Measurements from ENCODE around the gene NYNRIN.
"Not testable (repeated sequence)": the region's sequence is repeated elsewhere in the genome, so short reads cannot be mapped to it uniquely, and the experiment has no call there.

The NYNRIN gene

GRCh38 chr14:24398653-24399446 lies at the start of gene NYNRIN:
NYNRIN (plus strand) TSS chr14:24399003; CDS start chr14:24399247, 244 bp downstream.
- no peak for DNase-seq

- DNase-seq = no peak
Measured at GRCh38 chr14:24349742-24350141, 49.1 kb upstream of the NYNRIN start.

GRCh38 chr14:24351517-24351916 lies 47.3 kb upstream of the NYNRIN start:
- peak; percentile 33 for DNase-seq

- no peak for DNase-seq
Measured at GRCh38 chr14:24353559-24354481, 45.0 kb upstream of the NYNRIN start.

GRCh38 chr14:24354482-24354825 lies 44.3 kb upstream of the NYNRIN start:
- not testable (repeated sequence) for DNase-seq

GRCh38 chr14:24355009-24355408 lies 43.8 kb upstream of the NYNRIN start:
- no peak for DNase-seq

GRCh38 chr14:24356208-24356607 lies 42.6 kb upstream of the NYNRIN start:
- no peak for DNase-seq

GRCh38 chr14:24360281-24360680 lies 38.5 kb upstream of the NYNRIN start:
- no peak for DNase-seq

- DNase-seq = no peak
Measured at GRCh38 chr14:24361326-24361725, 37.5 kb upstream of the NYNRIN start.

GRCh38 chr14:24362241-24362960 lies 36.4 kb upstream of the NYNRIN start:
- no peak for DNase-seq

- no peak for DNase-seq
Measured at GRCh38 chr14:24363401-24363800, 35.4 kb upstream of the NYNRIN start.

- no peak for DNase-seq
Measured at GRCh38 chr14:24364841-24365240, 34.0 kb upstream of the NYNRIN start.

GRCh38 chr14:24365600-24366412 lies 33.0 kb upstream of the NYNRIN start:
- peak; percentile 94 for DNase-seq

GRCh38 chr14:24366413-24366720 lies 32.4 kb upstream of the NYNRIN start:
- DNase-seq = no peak

GRCh38 chr14:24366721-24367513 lies 31.9 kb upstream of the NYNRIN start:
- DNase-seq = peak; percentile 93

GRCh38 chr14:24367514-24368211 lies 31.1 kb upstream of the NYNRIN start, which contains the start of gene NFATC4:
NFATC4 (plus strand) TSS chr14:24368184; CDS start chr14:24368341, 157 bp downstream.
- peak; percentile 94 for DNase-seq

- DNase-seq = no peak
Measured at GRCh38 chr14:24368212-24368561, 30.6 kb upstream of the NYNRIN start.

- peak; percentile 64 for DNase-seq
Measured at GRCh38 chr14:24368562-24369252, 30.1 kb upstream of the NYNRIN start.

GRCh38 chr14:24369463-24369862 lies 29.3 kb upstream of the NYNRIN start:
- DNase-seq = no peak

Measured in OCI-M1 (cell line).